Naive thymus-derived CD4-positive, alpha-beta T cell (primary cell): ENCODE results near the gene TMEM187. TPM values are rescaled to one million over a fixed set of nuclear protein-coding genes. Genes with fewer than 3 reads are reported as not detected.

Experiments used
- ATAC-seq: fragments of 150-1000 bp; cut with Tn5 transposase; 2 replicates; pipeline ENCODE4 v1.10.0; 2021; ENCODE audit warnings: mild to moderate bottlenecking, moderate library complexity
- CTCF ChIA-PET: fragments of 350-600 bp; sonication (Branson Sonifier 250); formaldehyde crosslinking; loops from one replicate; lab custom pipeline; 2021; ENCODE audit warnings: antibody characterized with exemption; lab: Charles Lee
- POLR2A ChIA-PET: fragments of 350-600 bp; sonication (Branson Sonifier 250); formaldehyde crosslinking; loops from one replicate; lab custom pipeline; 2021; ENCODE audit warnings: antibody characterized with exemption, inconsistent platforms; lab: Charles Lee
- DNase-seq, 9 donors: peaks; one replicate each; pipeline versions ENCODE4 v3.0.0 to v3.0.0-alpha.2; 2020 to 2022; ENCODE audit warnings: mixed read lengths in 1 of 9
- H3K27ac ChIP-seq: one replicate; pipeline ENCODE4 v1.7.0; 2013; ENCODE audit warnings: mild to moderate bottlenecking, low read depth, low read length, moderate library complexity
- H3K27me3 ChIP-seq, 2 donors: one replicate each; pipeline ENCODE4 v1.7.0; 2013; ENCODE audit warnings: low read length in 2 of 2, mild to moderate bottlenecking in 2 of 2, moderate library complexity in 2 of 2; ENCODE audit not compliant: control insufficient read depth in 2 of 2, insufficient read depth in 2 of 2
- H3K36me3 ChIP-seq, 3 experiments: 1 replicate in 2 of 3; 2 replicates in 1 of 3; pipeline ENCODE4 v1.7.0; 2013; ENCODE audit warnings: low read length in 3 of 3, mild to moderate bottlenecking in 3 of 3, moderate library complexity in 1 of 3; ENCODE audit not compliant: insufficient read depth in 3 of 3, control insufficient read depth in 2 of 3
- H3K4me1 ChIP-seq, 2 donors: one replicate each; pipeline ENCODE4 v1.7.0; 2013; ENCODE audit warnings: low read length in 2 of 2, mild to moderate bottlenecking in 2 of 2, moderate library complexity in 1 of 2; ENCODE audit not compliant: control insufficient read depth in 2 of 2, insufficient read depth in 2 of 2
- H3K4me3 ChIP-seq: 2 replicates; pipeline ENCODE4 v1.7.0; 2013; ENCODE audit warnings: mild to moderate bottlenecking, low read length
- H3K9me3 ChIP-seq, 3 experiments: 1 replicate in 2 of 3; 2 replicates in 1 of 3; pipeline ENCODE4 v1.7.0; 2013; ENCODE audit warnings: low read length in 3 of 3; ENCODE audit not compliant: control insufficient read depth in 2 of 3
- H3K27ac Mint-ChIP-seq, 9 donors: one replicate each; pipeline ENCODE4 v1.8.0; 2020 to 2022; ENCODE audit warnings: mixed read lengths in 9 of 9, mild to moderate bottlenecking in 8 of 9, moderate library complexity in 5 of 9, inconsistent platforms in 2 of 9
- H3K27me3 Mint-ChIP-seq, 5 donors: one replicate each; pipeline ENCODE4 v1.8.0; 2021 to 2022; ENCODE audit warnings: mixed read lengths in 5 of 5, mild to moderate bottlenecking in 1 of 5
- H3K36me3 Mint-ChIP-seq, 5 donors: one replicate each; pipeline ENCODE4 v1.8.0; 2020 to 2022; ENCODE audit warnings: mixed read lengths in 5 of 5, mild to moderate bottlenecking in 3 of 5, inconsistent platforms in 1 of 5
- H3K4me1 Mint-ChIP-seq, 7 donors: one replicate each; pipeline ENCODE4 v1.8.0; 2020 to 2022; ENCODE audit warnings: mixed read lengths in 7 of 7, mild to moderate bottlenecking in 3 of 7, inconsistent platforms in 1 of 7
- H3K4me3 Mint-ChIP-seq, 10 donors: one replicate each; pipeline ENCODE4 v1.8.0; 2020 to 2022; ENCODE audit warnings: mild to moderate bottlenecking in 10 of 10, mixed read lengths in 10 of 10, moderate library complexity in 6 of 10, inconsistent platforms in 2 of 10
- H3K9me3 Mint-ChIP-seq, 11 donors: one replicate each; pipeline ENCODE4 v1.8.0; 2020 to 2022; ENCODE audit warnings: mixed read lengths in 11 of 11, mild to moderate bottlenecking in 4 of 11, inconsistent platforms in 1 of 11, moderate library complexity in 1 of 11
- intact Hi-C, 2 donors: fragments of 100-400 bp; cut with micrococcal nuclease; formaldehyde crosslinking; loops; one replicate each; pipeline ENCODE4 v1.15.1; 2023
- polyA plus RNA-seq, 2 donors: library from polyadenylated mRNA; unstranded; fragments of 300-500 nt; fragmentation: Illumina TruSeq; gene quantifications; one replicate each; pipeline ENCODE4 v1.2.3, GENCODE V29; 2021
- total RNA-seq, 6 experiments: library from RNA in 5 of 6; stranded (reverse) in 5 of 6; gene quantifications; 1 replicate in 5 of 6; 2 replicates in 1 of 6; pipeline ENCODE4 v1.2.3 and lab custom pipeline; 2021 to 2026

The TMEM187 gene
- total and polyA plus RNA-seq, 7 experiments from 2014 or later, result 1.4 to 22.7 (median 10.0) TPM

GRCh38 chrX:153953892-153954557, 18.5 kb upstream of the TMEM187 start:
- Mint-ChIP-seq H3K36me3 (peaks cover 0 to 60% (median 3%) of the 10 kb centered on the region in 5 donors), H3K27ac (peak overlapping the region in 3 of 9 donors; percentile 36 to 46 (median 45)), H3K9me3 (no peaks in the 10 kb centered on the region), H3K4me1 (peaks cover 0 to 16% (median 7%) of the 10 kb centered on the region in 7 donors), H3K4me3 (no peak overlapping the region), H3K27me3 (no peaks in the 10 kb centered on the region)
- ChIA-PET CTCF (interaction anchor here (0.7 to 10.9 kb wide), 3 partner anchors 9 to 191 kb away, joined by 5 to 168 read pairs (median 8); partner anchors contain the start of genes ARHGAP4, PLXNB3 and RENBP), POLR2A (interaction anchor here (21.0 kb wide), 1 partner anchor 27 kb away, joined by 384 read pairs; the partner anchor contains the start of genes ARHGAP4 and NAA10)
- Histone ChIP-seq H3K4me1 (peaks cover 4 to 6% of the 10 kb centered on the region in 2 donors), H3K36me3 (peaks cover 0 to 97% (median 2%) of the 10 kb centered on the region in 3 experiments), H3K4me3 (no peak overlapping the region), H3K9me3 (no peaks in the 10 kb centered on the region), H3K27me3 (no peaks in the 10 kb centered on the region), H3K27ac (no peak overlapping the region)
- intact Hi-C loops, result loop anchor here (1.0 to 5.0 kb wide), 5 partner anchors 13 to 402 kb away; partner anchors contain the start of genes PLXNB3 (in 2 of the 2) and ARHGAP4 (in 1 of the 2)
- DNase-seq (no peak), ATAC-seq (peak; percentile 1)

- ChIA-PET POLR2A (no interaction called here), CTCF (interaction anchor here (0.6 kb wide), 1 partner anchor 315 kb away, joined by 3 read pairs; no protein-coding TSS in a partner anchor)
- Mint-ChIP-seq H3K36me3 (peaks cover 0 to 59% (median 3%) of the 10 kb centered on the region in 5 donors), H3K27me3 (no peaks in the 10 kb centered on the region), H3K4me1 (peaks cover 0 to 11% (median 3%) of the 10 kb centered on the region in 7 donors), H3K4me3 (no peak overlapping the region), H3K9me3 (no peaks in the 10 kb centered on the region), H3K27ac (peak overlapping the region in 3 of 9 donors; percentile 36 to 67 (median 45))
- H3K9me3 ChIP-seq, result no peaks in the 10 kb centered on the region
- intact Hi-C loops, result loop anchor here in 1 of 2 donors (5.0 kb wide), 1 partner anchor 402 kb away; no protein-coding TSS in a partner anchor
- no peak overlapping the region for H3K27ac ChIP-seq
- H3K27me3 ChIP-seq, result no peaks in the 10 kb centered on the region
- H3K36me3 ChIP-seq, result peaks cover 0 to 100% (median 4%) of the 10 kb centered on the region in 3 experiments
- H3K4me3 ChIP-seq, result no peak overlapping the region
- ATAC-seq (no peak), DNase-seq (no peak)
- peaks cover 4 to 6% of the 10 kb centered on the region in 2 donors for H3K4me1 ChIP-seq
Measured at GRCh38 chrX:153954558-153955227, 17.9 kb upstream of the TMEM187 start.

GRCh38 chrX:153955228-153955732, 17.3 kb upstream of the TMEM187 start:
- POLR2A ChIA-PET, result no interaction called here
- Mint-ChIP-seq H3K9me3 (no peaks in the 10 kb centered on the region), H3K27ac (peak overlapping the region in 2 of 9 donors; percentile 46 to 67), H3K4me1 (peaks cover 0 to 11% (median 3%) of the 10 kb centered on the region in 7 donors), H3K27me3 (no peaks in the 10 kb centered on the region), H3K36me3 (peaks cover 0 to 57% (median 3%) of the 10 kb centered on the region in 5 donors), H3K4me3 (no peak overlapping the region)
- no peaks in the 10 kb centered on the region for H3K9me3 ChIP-seq
- H3K36me3 ChIP-seq, result peaks cover 0 to 100% (median 10%) of the 10 kb centered on the region in 3 experiments
- H3K4me1 ChIP-seq, result peaks cover 4 to 6% of the 10 kb centered on the region in 2 donors
- ATAC-seq, result no peak
- H3K27ac ChIP-seq, result no peak overlapping the region
- CTCF ChIA-PET, result interaction anchor here (0.6 kb wide), 1 partner anchor 316 kb away, joined by 3 read pairs; no protein-coding TSS in a partner anchor
- no peak for DNase-seq
- no peak overlapping the region for H3K4me3 ChIP-seq
- intact Hi-C loops, result no loop called here
- H3K27me3 ChIP-seq, result no peaks in the 10 kb centered on the region

- ATAC-seq (no peak), DNase-seq (no peak)
- H3K9me3 Mint-ChIP-seq, result no peaks in the 10 kb centered on the region
- Histone ChIP-seq H3K4me3 (no peak overlapping the region), H3K27ac (no peak overlapping the region), H3K9me3 (no peaks in the 10 kb centered on the region), H3K36me3 (peaks cover 0 to 100% (median 12%) of the 10 kb centered on the region in 3 experiments), H3K27me3 (no peaks in the 10 kb centered on the region), H3K4me1 (peaks cover 4 to 6% of the 10 kb centered on the region in 2 donors)
- POLR2A ChIA-PET, result no interaction called here
- H3K4me1 Mint-ChIP-seq, result peaks cover 0 to 8% (median 3%) of the 10 kb centered on the region in 7 donors
- H3K4me3 Mint-ChIP-seq, result no peak overlapping the region
- peaks cover 0 to 58% (median 3%) of the 10 kb centered on the region in 5 donors for H3K36me3 Mint-ChIP-seq
- H3K27ac Mint-ChIP-seq, result peak overlapping the region in 2 of 9 donors; percentile 42 to 53
- no peaks in the 10 kb centered on the region for H3K27me3 Mint-ChIP-seq
- intact Hi-C loops, result no loop called here
- CTCF ChIA-PET, result no interaction called here
Measured at GRCh38 chrX:153956044-153956907, 16.3 kb upstream of the TMEM187 start.

GRCh38 chrX:153957224-153957623, 15.3 kb upstream of the TMEM187 start:
- Mint-ChIP-seq H3K9me3 (no peaks in the 10 kb centered on the region), H3K4me3 (no peak overlapping the region), H3K27me3 (no peaks in the 10 kb centered on the region), H3K4me1 (peaks cover 0 to 8% (median 3%) of the 10 kb centered on the region in 7 donors), H3K36me3 (peaks cover 0 to 62% (median 1%) of the 10 kb centered on the region in 5 donors), H3K27ac (peak overlapping the region in 1 of 9 donors; percentile 53)
- ChIA-PET CTCF (interaction anchor here (1.5 kb wide), 1 partner anchor 193 kb away, joined by 4 read pairs; the partner anchor contains the start of gene PLXNB3), POLR2A (interaction anchor here (1.5 kb wide), 1 partner anchor 10 kb away, joined by 4 read pairs; no protein-coding TSS in a partner anchor)
- Histone ChIP-seq H3K27me3 (no peaks in the 10 kb centered on the region), H3K4me1 (peaks cover 4 to 6% of the 10 kb centered on the region in 2 donors), H3K36me3 (peaks cover 0 to 100% (median 12%) of the 10 kb centered on the region in 3 experiments), H3K4me3 (no peak overlapping the region), H3K27ac (no peak overlapping the region), H3K9me3 (no peaks in the 10 kb centered on the region)
- ATAC-seq (no peak), DNase-seq (no peak)
- intact Hi-C loops, result no loop called here
